Measurements from ENCODE around the gene NUP214. TPM values are rescaled to one million over a fixed set of nuclear protein-coding genes. Genes with fewer than 3 reads are reported as not detected.

The NUP214 gene
- total and polyA plus RNA-seq, 2 of the 8 experiments (the other 6 are each of a cell fraction or from before 2014, with no cell fraction given), result 28.6 to 50.2 TPM

GRCh38 chr9:131275332-131276093 lies 150.1 kb downstream of the NUP214 start:
- H2BK120ac ChIP-seq (replicated peaks; ENCODE audit: low read depth, low read length), result no peak overlapping the region
- no peak overlapping the region for H3K14ac ChIP-seq (ENCODE audit: insufficient read length)
- no peak overlapping the region for H3K4ac ChIP-seq (replicated peaks; ENCODE audit: insufficient read length, low read depth, low read length)
- peak overlapping the region in 1 of 2 experiments; percentile 55; a peak in 2 of 4 replicates for H3K4me2 ChIP-seq (ENCODE audit: insufficient read depth in 1 of 2, low read depth in 2 of 2, low read length in 2 of 2)
- 86% methylated on average over 29 of the region's 29 CpGs; no CpG with 5 or more reads in 1 of the 2 experiments for WGBS, 2 experiments (ENCODE audit: extremely low coverage in 1 of 2, insufficient coverage in 1 of 2, insufficient read length in 1 of 2, insufficient replicate concordance in 2 of 2, low coverage in 1 of 2, low lambda C conversion rate in 2 of 2, missing lambda C conversion rate in 1 of 2)
- no peaks in the 10 kb centered on the region for H4K20me1 ChIP-seq (replicated peaks in 1 of 2; ENCODE audit: control insufficient read depth in 1 of 2, insufficient read depth in 2 of 2, low read length in 2 of 2)
- H3K4me1 ChIP-seq (replicated peaks in 1 of 4; ENCODE audit: control insufficient read depth in 3 of 4, insufficient read depth in 4 of 4, low read length in 3 of 4), result peaks cover 0 to 17% (median 9%) of the 10 kb centered on the region in 4 experiments; a peak in 5 of 7 replicates
- no peak overlapping the region for H2BK12ac ChIP-seq (ENCODE audit: low read depth, low read length)
- H4K5ac ChIP-seq (ENCODE audit: insufficient read length, low read depth, low read length), result no peak overlapping the region
- no peak overlapping the region for H4K8ac ChIP-seq (ENCODE audit: extremely low read depth, insufficient read depth, low read length)
- no peaks in the 10 kb centered on the region for H3K79me2 ChIP-seq (ENCODE audit: control insufficient read depth in 1 of 2, insufficient read depth in 2 of 2, low read length in 2 of 2)
- no peak overlapping the region for H3K18ac ChIP-seq (ENCODE audit: extremely low read depth, low read length)
- H3K23me2 ChIP-seq (ENCODE audit: low read depth, low read length), result peaks cover 2% of the 10 kb centered on the region; the same call in 1 of the 2 replicates
- H2AK5ac ChIP-seq (ENCODE audit: low read depth, low read length), result 0 out of 2 replicates have a peak overlapping the region, but pooled peaks have one; percentile 16
- FAIRE-seq (no peak), DNase-seq (ENCODE audit: low read depth in 1 of 2, low spot score in 2 of 2) (no peak)
- H3K23ac ChIP-seq (ENCODE audit: insufficient read length), result no peak overlapping the region
- H3K79me1 ChIP-seq (ENCODE audit: low read depth, low read length), result no peaks in the 10 kb centered on the region
- H4K91ac ChIP-seq (replicated peaks; ENCODE audit: insufficient read length, low read length), result no peak overlapping the region
- H3K9me3 ChIP-seq (ENCODE audit: insufficient read depth in 2 of 2, low read depth in 1 of 2, low read length in 1 of 2), result no peaks in the 10 kb centered on the region
- no peaks in the 10 kb centered on the region for H3K36me3 ChIP-seq (ENCODE audit: control insufficient read depth in 2 of 4, insufficient read depth in 4 of 4, low read length in 3 of 4)
- no peak overlapping the region for H3K56ac ChIP-seq (replicated peaks; ENCODE audit: insufficient read length, low read depth, low read length)
- no peak overlapping the region for H2BK5ac ChIP-seq (ENCODE audit: low read depth, low read length)
- H3K4me3 ChIP-seq (ENCODE audit: extremely low read depth in 1 of 4, insufficient read depth in 2 of 4, low read depth in 3 of 4, low read length in 4 of 4), result peak overlapping the region in 1 of 4 experiments; percentile 72; a peak in 2 of 8 replicates
- H2BK15ac ChIP-seq (ENCODE audit: low read length), result peak overlapping the region; percentile 72
- no peak overlapping the region for H3K9ac ChIP-seq (replicated peaks in 1 of 4; ENCODE audit: extremely low read depth in 1 of 4, low read depth in 3 of 4, low read length in 3 of 4)
- ChIA-PET POLR2A (ENCODE audit: partially characterized antibody) (interaction anchor here (1.4 to 1.6 kb wide), 2 partner anchors 13 to 36 kb away, joined by 3 to 8 read pairs; partner anchors contain the start of gene PLPP7), CTCF (ENCODE audit: partially characterized antibody) (interaction anchor here (0.7 to 2.3 kb wide), 12 partner anchors 9 to 1094 kb away, joined by 3 to 14 read pairs (median 4); no protein-coding TSS in a partner anchor)
- no peak overlapping the region for H2AFZ ChIP-seq (ENCODE audit: low read length)
- peaks cover 2 to 20% (median 13%) of the 10 kb centered on the region in 4 experiments; a peak in 6 of 7 replicates for H3K27me3 ChIP-seq (replicated peaks in 1 of 4; ENCODE audit: control insufficient read depth in 3 of 4, extremely low read depth in 1 of 4, insufficient read depth in 3 of 4, low read length in 3 of 4)
- H2BK20ac ChIP-seq (ENCODE audit: low read length), result no peak overlapping the region
- no peak overlapping the region for H3K27ac ChIP-seq (ENCODE audit: low read depth, low read length)
- TF ChIP-seq YY1 (IDR thresholded peaks at IDR 0.05; ENCODE audit: low read depth, low read length) (peak; percentile 41; the same call in 1 of the 2 replicates), PHF8 (conservative IDR thresholded peaks at IDR 0.05; ENCODE audit: low read depth, low read length) (no peak), RAD21 (IDR thresholded peaks at IDR 0.05 in 1 of 2, conservative IDR thresholded peaks at IDR 0.05 in 1 of 2; ENCODE audit: low read depth in 2 of 2, low read length in 2 of 2) (peak; percentile 54 to 70), CBX5 (IDR thresholded peaks at IDR 0.05; ENCODE audit: low read depth, low read length) (no peak), RBBP5 (IDR thresholded peaks at IDR 0.05; ENCODE audit: borderline replicate concordance, low read depth, low read length) (no peak), EZH2 (IDR thresholded peaks at IDR 0.05; ENCODE audit: low read depth, low read length, severe bottlenecking) (no peak), SIRT6 (IDR thresholded peaks at IDR 0.05; ENCODE audit: low read length) (no peak), BRCA1 (IDR thresholded peaks at IDR 0.05; ENCODE audit: low read depth, low read length) (no peak)

All from H1 (cell line).